Measurements from ENCODE around the gene CCDC28A. TPM values are rescaled to one million over a fixed set of nuclear protein-coding genes. Genes with fewer than 3 reads are reported as not detected.

CCDC28A gene
- total RNA-seq, 1 experiment from 2014 or later, result 9.7 TPM

Other genes starting within 250 kb of the CCDC28A start
- gene ECT2L, start 22.3 kb downstream of the CCDC28A start, total RNA-seq (2014; rRNA removed; shearing (Covaris generic)), result not detected in 2 replicates
- gene REPS1, start 214.5 kb downstream of the CCDC28A start, total RNA-seq (2014; rRNA removed; shearing (Covaris generic)), result 65.7 and 66.7 TPM in 2 replicates

Data from SJCRH30 (cell line).